Omental fat pad (tissue), 4 donors: ENCODE results near the gene CCDC63. TPM values are rescaled to one million over a fixed set of nuclear protein-coding genes. Genes with fewer than 3 reads are reported as not detected.

Experiments used
- ATAC-seq: fragments of 150-250 bp; one replicate; pipeline ENCODE4 v1.9.1; 2016; ENCODE audit warnings: mild to moderate bottlenecking, moderate library complexity; ENCODE audit not compliant: low FRiP score
- DNase-seq: peaks from one replicate; pipeline ENCODE4 v3.0.0-alpha.2; 2019; ENCODE audit warnings: low spot score
- total RNA-seq, 4 donors: library from RNA; depleted of rRNA; stranded (reverse); fragments of >200 nt; gene quantifications; one replicate each; pipeline ENCODE4 v1.1.0, GENCODE V29; 2016
- TF ChIP-seq, protein P1 (sequence below), 3 donors: fragments of 450-650 bp; IDR thresholded peaks; one replicate each; pipeline ENCODE4 v1.5.1; 2016 to 2017; ENCODE audit warnings: antibody characterized with exemption in 3 of 3, mild to moderate bottlenecking in 3 of 3, moderate library complexity in 2 of 3

Gene CCDC63
- total RNA-seq, 4 donors from 2014 or later, result not detected

DNA sequence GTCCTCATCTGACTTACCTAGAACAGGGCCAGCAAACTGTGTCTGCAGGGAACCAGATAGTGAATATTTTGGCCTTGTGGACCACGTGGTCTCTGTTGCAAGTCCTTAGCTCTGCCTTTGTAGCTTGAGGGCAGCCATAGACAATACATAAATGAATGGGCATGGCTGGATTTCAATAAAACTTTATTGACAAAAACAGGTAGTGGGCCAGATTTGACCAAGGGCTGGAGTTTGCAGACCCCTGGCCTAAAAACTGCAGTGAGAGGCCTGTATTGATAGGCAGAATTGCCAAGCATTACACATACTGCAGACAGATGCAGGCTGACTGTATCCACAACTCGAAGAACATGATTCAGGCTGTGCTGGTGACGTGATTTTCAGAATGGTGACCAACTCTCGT, 25.3 kb downstream of the CCDC63 start:
- no peak for ATAC-seq
- no peak for DNase-seq
- TF ChIP-seq, protein P1, sequence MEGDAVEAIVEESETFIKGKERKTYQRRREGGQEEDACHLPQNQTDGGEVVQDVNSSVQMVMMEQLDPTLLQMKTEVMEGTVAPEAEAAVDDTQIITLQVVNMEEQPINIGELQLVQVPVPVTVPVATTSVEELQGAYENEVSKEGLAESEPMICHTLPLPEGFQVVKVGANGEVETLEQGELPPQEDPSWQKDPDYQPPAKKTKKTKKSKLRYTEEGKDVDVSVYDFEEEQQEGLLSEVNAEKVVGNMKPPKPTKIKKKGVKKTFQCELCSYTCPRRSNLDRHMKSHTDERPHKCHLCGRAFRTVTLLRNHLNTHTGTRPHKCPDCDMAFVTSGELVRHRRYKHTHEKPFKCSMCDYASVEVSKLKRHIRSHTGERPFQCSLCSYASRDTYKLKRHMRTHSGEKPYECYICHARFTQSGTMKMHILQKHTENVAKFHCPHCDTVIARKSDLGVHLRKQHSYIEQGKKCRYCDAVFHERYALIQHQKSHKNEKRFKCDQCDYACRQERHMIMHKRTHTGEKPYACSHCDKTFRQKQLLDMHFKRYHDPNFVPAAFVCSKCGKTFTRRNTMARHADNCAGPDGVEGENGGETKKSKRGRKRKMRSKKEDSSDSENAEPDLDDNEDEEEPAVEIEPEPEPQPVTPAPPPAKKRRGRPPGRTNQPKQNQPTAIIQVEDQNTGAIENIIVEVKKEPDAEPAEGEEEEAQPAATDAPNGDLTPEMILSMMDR (IDR thresholded peaks at IDR 0.05), result no peak

DNA sequence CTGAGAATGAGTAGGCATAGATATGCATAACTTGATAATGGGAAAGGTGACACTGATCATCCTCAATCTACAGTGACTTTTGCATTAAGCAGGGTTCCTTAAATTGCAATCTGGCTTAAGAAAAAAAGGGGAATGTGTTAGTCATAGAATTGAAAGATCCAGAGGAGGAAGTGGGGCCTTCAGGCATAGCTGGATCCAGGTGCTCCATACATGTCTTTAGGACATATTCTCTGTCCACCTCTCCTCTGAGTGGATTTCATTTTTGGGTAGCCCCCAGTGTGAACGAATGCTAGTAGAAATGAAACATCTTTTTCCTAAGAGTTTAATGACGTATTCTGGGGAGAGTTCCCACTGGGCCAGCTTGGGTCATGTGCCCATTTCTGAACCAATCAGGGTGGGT, 27.6 kb downstream of the CCDC63 start:
- DNase-seq (no peak), ATAC-seq (no peak)
- TF ChIP-seq, protein P1 (IDR thresholded peaks at IDR 0.05), result no peak

DNA sequence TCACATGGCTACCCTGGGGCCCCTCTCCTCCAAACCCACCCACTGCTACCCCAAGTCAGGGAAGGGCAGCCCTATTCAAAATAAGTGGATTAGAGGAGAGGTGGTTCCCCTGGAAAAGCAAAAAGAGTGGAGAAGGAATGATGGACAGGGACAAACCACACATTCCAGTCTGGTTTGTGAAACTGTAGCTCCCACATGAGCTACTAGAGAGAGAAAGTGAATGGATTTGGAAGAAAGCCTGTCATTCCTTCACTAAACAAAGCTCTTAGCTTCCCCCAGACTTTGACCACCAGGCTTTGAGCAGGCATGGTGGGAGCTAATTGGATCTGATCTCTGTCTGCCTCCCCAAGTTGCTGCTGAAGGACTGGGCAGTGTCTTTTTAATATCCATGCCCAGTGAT, 28.0 kb downstream of the CCDC63 start:
- ATAC-seq (no peak), DNase-seq (no peak)
- TF ChIP-seq, protein P1 (IDR thresholded peaks at IDR 0.05), result no peak

DNA sequence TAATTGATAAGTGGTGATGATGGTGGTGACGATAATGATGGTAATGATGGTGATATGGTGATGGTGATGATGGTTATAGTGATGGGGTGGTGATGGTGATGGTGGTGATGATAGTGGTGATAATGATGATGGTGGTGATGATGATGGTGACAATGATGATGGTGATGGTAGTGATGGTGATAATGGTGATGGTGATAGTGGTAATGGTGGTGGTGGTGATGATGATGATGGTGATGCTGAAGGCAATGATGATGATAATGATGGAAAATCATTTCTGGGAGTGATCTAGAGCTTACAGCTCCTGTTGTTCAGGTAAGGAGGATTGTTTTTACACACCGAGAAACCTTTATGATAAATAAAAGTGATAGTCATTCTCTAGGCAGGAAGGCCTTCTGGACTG, 33.9 kb downstream of the CCDC63 start:
- DNase-seq, result no peak
- ATAC-seq, result no peak
- TF ChIP-seq, protein P1 (IDR thresholded peaks at IDR 0.05), result no peak

DNA sequence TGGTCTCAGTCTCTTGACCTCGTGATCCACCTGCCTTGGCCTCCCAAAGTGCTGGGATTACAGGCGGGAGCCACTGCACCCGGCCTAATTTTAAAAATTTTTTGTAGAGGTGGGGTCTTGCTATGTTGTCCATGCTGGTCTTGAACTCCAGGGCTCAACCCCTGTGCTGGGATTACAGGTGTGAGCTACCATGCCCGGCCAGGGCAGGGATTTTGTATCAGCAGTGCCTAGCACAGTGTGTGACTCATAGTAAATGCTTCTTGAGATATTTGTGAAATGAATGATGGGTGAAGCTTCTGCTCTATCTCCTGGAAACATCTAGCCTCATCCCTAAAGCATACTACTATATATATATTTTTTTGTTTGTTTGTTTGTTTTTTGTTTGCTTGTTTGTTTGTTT, 36.5 kb downstream of the CCDC63 start:
- TF ChIP-seq, protein P1 (IDR thresholded peaks at IDR 0.05), result no peak
- ATAC-seq (no peak), DNase-seq (no peak)

DNA sequence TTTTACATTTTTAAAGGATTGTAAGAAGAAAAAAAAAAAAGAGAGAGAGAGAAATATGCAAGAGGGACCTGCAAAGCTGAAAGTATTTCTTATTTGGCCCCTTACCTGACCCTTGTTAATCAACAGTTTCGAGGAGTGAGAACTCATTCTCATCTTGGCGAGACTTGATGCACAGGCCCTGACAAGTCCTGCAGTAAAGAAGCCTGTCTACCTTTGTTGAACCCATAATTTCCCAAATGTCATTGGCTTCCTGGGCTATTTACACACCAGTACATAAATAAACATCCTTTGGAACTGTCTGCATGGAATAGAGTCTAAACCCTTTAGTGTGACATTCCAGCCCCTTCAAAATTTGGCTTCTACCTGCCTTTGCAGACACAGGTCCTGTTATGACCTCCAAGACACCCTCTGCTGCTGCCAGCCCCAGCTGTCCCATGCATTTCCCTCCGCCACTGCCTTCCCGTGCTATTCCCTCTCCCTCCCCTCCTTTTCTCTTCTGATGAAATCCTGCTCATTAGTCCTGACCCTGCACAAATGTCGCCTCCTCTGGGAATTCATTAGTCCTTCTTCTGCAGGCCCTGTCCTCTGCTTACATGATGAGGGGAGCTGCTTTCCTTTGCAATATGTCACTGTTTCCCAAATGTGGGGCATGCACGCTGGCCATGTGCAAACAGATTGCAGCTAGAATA, 38.5 kb downstream of the CCDC63 start:
- DNase-seq (no peak), ATAC-seq (no peak)
- TF ChIP-seq, protein P1 (IDR thresholded peaks at IDR 0.05), result no peak

DNA sequence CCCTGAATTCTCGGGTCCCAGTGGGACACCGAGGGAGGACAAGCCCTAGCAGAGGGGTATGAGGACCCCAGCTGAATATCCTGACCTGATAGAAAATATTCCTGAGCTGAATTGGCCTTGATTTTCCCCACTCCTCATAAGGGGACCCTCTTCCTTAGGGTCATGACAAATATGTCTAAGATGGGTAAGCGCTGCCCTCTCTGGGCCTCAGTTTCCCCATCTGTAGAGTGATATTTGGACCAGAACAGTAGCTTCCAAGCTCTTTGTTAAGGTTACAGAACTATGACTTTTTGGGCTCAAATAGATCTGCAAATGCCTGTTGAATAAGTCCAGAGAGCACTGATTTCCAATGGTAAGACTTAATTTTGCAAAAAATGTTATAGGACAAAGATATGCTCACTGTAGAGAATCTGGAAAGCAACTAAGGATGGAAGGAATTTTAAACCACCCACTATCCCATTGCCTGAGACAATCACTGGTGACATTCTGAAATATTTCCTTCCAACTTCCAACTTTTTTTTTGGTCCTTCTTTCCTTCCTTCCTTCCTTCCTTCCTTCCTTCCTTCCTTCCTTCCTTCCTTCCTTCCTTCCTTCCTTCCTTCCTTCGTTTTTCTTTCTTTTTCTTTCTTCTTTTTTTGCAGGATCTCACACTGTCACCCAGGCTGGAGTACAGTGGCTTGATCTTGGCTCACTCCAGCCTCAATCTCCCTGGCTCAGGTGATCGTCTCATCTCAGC, 41.6 kb downstream of the CCDC63 start:
- no peak for ATAC-seq
- TF ChIP-seq, protein P1 (IDR thresholded peaks at IDR 0.05), result no peak
- DNase-seq, result no peak
